Upper lobe of left lung (tissue), 4 donors: Measurements from ENCODE around the gene FER.

Experiments used
- CTCF ChIP-seq, 6 experiments: fragments of 450-650 bp in 4 of 6; fragments of 200-600 bp in 2 of 6; sonication (generic) in 2 of 6; IDR thresholded peaks; one replicate each; pipeline ENCODE4 v1.5.1; 2016 to 2019; ENCODE audit warnings: antibody characterized with exemption in 6 of 6
- EP300 ChIP-seq, 4 donors: sonication (generic); formaldehyde crosslinking; IDR thresholded peaks; one replicate each; pipeline ENCODE4 v1.5.1; 2017; ENCODE audit warnings: antibody characterized with exemption in 4 of 4, control low read depth in 2 of 4
- POLR2A ChIP-seq, 4 donors: fragments of 450-650 bp; IDR thresholded peaks; one replicate each; pipeline ENCODE4 v1.5.1; 2016 to 2017; ENCODE audit warnings: antibody characterized with exemption in 4 of 4, mild to moderate bottlenecking in 2 of 4
- POLR2AphosphoS5 ChIP-seq, 2 donors: sonication (generic); formaldehyde crosslinking; IDR thresholded peaks; one replicate each; pipeline ENCODE4 v1.5.1; 2017; ENCODE audit warnings: antibody characterized with exemption in 2 of 2

- TF ChIP-seq CTCF (IDR thresholded peaks at IDR 0.05) (no peak), POLR2A (IDR thresholded peaks at IDR 0.05) (no peak), EP300 (IDR thresholded peaks at IDR 0.05) (no peak), POLR2AphosphoS5 (IDR thresholded peaks at IDR 0.05) (no peak)
These were observed 354.5 kb downstream of the FER start for GRCh38 chr5:109102096-109102690.
